ENCODE measurements around the gene GIMAP6.
"Not testable (repeated sequence)": the region's sequence is repeated elsewhere in the genome, so short reads cannot be mapped to it uniquely, and the experiment has no call there.

GIMAP6 gene

GRCh38 chr7:150631866-150632864 lies at the start of gene GIMAP6:
Gene GIMAP6 (minus strand): TSS chr7:150632385. CDS start chr7:150630142, 2,243 bp downstream.
- ChIA-PET POLR2A (ENCODE audit: low non-redundant PET) (no interaction called here), CTCF (no interaction called here)
- no peak for DNase-seq (ENCODE audit: low spot score)
- no peak within 1 kb of the TSS for H3K27ac ChIP-seq
- no peak for TF ChIP-seq CTCF (conservative IDR thresholded peaks at IDR 0.05; ENCODE audit: low read depth)

GRCh38 chr7:150680364-150680763 lies 48.2 kb upstream of the GIMAP6 start:
- DNase-seq (ENCODE audit: low spot score); H3K27ac ChIP-seq; POLR2A ChIA-PET (ENCODE audit: low non-redundant PET); CTCF ChIA-PET: not testable (repeated sequence)

GRCh38 chr7:150678601-150679000 lies 46.4 kb upstream of the GIMAP6 start:
- POLR2A ChIA-PET (ENCODE audit: low non-redundant PET); DNase-seq (ENCODE audit: low spot score); H3K27ac ChIP-seq; CTCF ChIA-PET: not testable (repeated sequence)

- H3K27ac ChIP-seq; DNase-seq (ENCODE audit: low spot score); POLR2A ChIA-PET (ENCODE audit: low non-redundant PET); CTCF ChIA-PET: not testable (repeated sequence)
Measured at GRCh38 chr7:150676854-150677253, 44.7 kb upstream of the GIMAP6 start.

- not testable (repeated sequence) for H3K27ac ChIP-seq
Measured at GRCh38 chr7:150676276-150676675, 44.1 kb upstream of the GIMAP6 start.

GRCh38 chr7:150675714-150676113 lies 43.5 kb upstream of the GIMAP6 start:
- no peak for DNase-seq (ENCODE audit: low spot score)
- CTCF ChIA-PET = no interaction called here
- TF ChIP-seq CTCF (conservative IDR thresholded peaks at IDR 0.05; ENCODE audit: low read depth) = no peak
- no peak overlapping the region for H3K27ac ChIP-seq
- POLR2A ChIA-PET (ENCODE audit: low non-redundant PET) = no interaction called here

More at GRCh38 chr7:150676276-150676675, 44.1 kb upstream of the GIMAP6 start:
- CTCF ChIA-PET; DNase-seq (ENCODE audit: low spot score); POLR2A ChIA-PET (ENCODE audit: low non-redundant PET): not testable (repeated sequence)

- POLR2A ChIA-PET (ENCODE audit: low non-redundant PET); DNase-seq (ENCODE audit: low spot score); CTCF ChIA-PET; H3K27ac ChIP-seq: not testable (repeated sequence)
Measured at GRCh38 chr7:150671798-150672585, 39.8 kb upstream of the GIMAP6 start.

GRCh38 chr7:150668977-150669376 lies 36.8 kb upstream of the GIMAP6 start:
- POLR2A ChIA-PET (ENCODE audit: low non-redundant PET) = no interaction called here
- no peak for DNase-seq (ENCODE audit: low spot score)
- CTCF ChIA-PET = no interaction called here
- H3K27ac ChIP-seq = no peak overlapping the region
- no peak for TF ChIP-seq CTCF (conservative IDR thresholded peaks at IDR 0.05; ENCODE audit: low read depth)

- no peak for TF ChIP-seq CTCF (conservative IDR thresholded peaks at IDR 0.05; ENCODE audit: low read depth)
- DNase-seq (ENCODE audit: low spot score) = no peak
- H3K27ac ChIP-seq = no peak overlapping the region
- POLR2A ChIA-PET (ENCODE audit: low non-redundant PET) = no interaction called here
- CTCF ChIA-PET = no interaction called here
Measured at GRCh38 chr7:150668472-150668911, 36.3 kb upstream of the GIMAP6 start.

Measured in RWPE1 (cell line).